H1 (cell line): ENCODE results near the gene GPR42. TPM values are rescaled to one million over a fixed set of nuclear protein-coding genes. Genes with fewer than 3 reads are reported as not detected.

Source experiments
- CTCF ChIA-PET: fragments of 300-600 bp; sonication (Branson Sonifier 250); formaldehyde crosslinking; loops from one replicate; lab custom pipeline; 2021; ENCODE audit not compliant: partially characterized antibody; lab: Charles Lee
- POLR2A ChIA-PET: fragments of 300-600 bp; sonication (Branson Sonifier 250); formaldehyde crosslinking; loops from one replicate; lab custom pipeline; 2021; ENCODE audit warnings: inconsistent platforms; ENCODE audit not compliant: partially characterized antibody; lab: Charles Lee
- DNase-seq, 2 experiments: peaks; one replicate each; pipeline versions ENCODE4 v3.0.0 to v3.0.0-alpha.2; 2010 to 2022; ENCODE audit warnings: low spot score in 2 of 2, low read depth in 1 of 2, mixed read lengths in 1 of 2
- FAIRE-seq: peaks from 2 replicates; lab custom pipeline; 2011; peaks lifted over from hg19 to GRCh38; lab: Jason Lieb, UNC
- H2AFZ ChIP-seq: 2 replicates; pipeline ENCODE4 v1.8.1; 2012; ENCODE audit warnings: low read length, inconsistent platforms
- H2AK5ac ChIP-seq: 2 replicates; pipeline ENCODE4 v1.6.1; 2013; ENCODE audit warnings: low read depth, low read length
- H2BK120ac ChIP-seq: replicated peaks from 2 replicates; pipeline ENCODE3; 2013; ENCODE audit warnings: low read depth, low read length, inconsistent platforms
- H2BK12ac ChIP-seq: 2 replicates; pipeline ENCODE4 v1.6.1; 2013; ENCODE audit warnings: low read depth, low read length
- H2BK15ac ChIP-seq: 2 replicates; pipeline ENCODE4 v1.6.1; 2013; ENCODE audit warnings: low read length
- H2BK20ac ChIP-seq: 2 replicates; pipeline ENCODE4 v1.6.1; 2013; ENCODE audit warnings: low read length
- H2BK5ac ChIP-seq: 2 replicates; pipeline ENCODE4 v1.6.1; 2013; ENCODE audit warnings: low read depth, low read length
- H3K14ac ChIP-seq: 2 replicates; pipeline ENCODE4 v1.6.1; 2013; ENCODE audit warnings: inconsistent platforms; ENCODE audit not compliant: insufficient read length
- H3K18ac ChIP-seq: 2 replicates; pipeline ENCODE4 v1.6.1; 2013; ENCODE audit warnings: low read length; ENCODE audit errors: extremely low read depth
- H3K23ac ChIP-seq: 2 replicates; pipeline ENCODE4 v1.6.1; 2013; ENCODE audit warnings: inconsistent platforms; ENCODE audit not compliant: insufficient read length
- H3K23me2 ChIP-seq: 2 replicates; pipeline ENCODE4 v1.6.1; 2013; ENCODE audit warnings: low read depth, low read length
- H3K27ac ChIP-seq: 2 replicates; pipeline ENCODE4 v1.6.1; 2011; ENCODE audit warnings: low read depth, low read length, inconsistent platforms
- H3K27me3 ChIP-seq, 4 experiments: replicated peaks in 1 of 4; 1 replicate in 1 of 4; 2 replicates in 3 of 4; pipeline versions ENCODE4 v1.6.1 to v1.8.1; 2011 to 2013; ENCODE audit warnings: low read length in 3 of 4, mild to moderate bottlenecking in 3 of 4, inconsistent platforms in 2 of 4, mixed read lengths in 2 of 4, moderate library complexity in 1 of 4; ENCODE audit not compliant: control insufficient read depth in 3 of 4, insufficient read depth in 3 of 4; ENCODE audit errors: extremely low read depth in 1 of 4
- H3K36me3 ChIP-seq, 4 experiments: 2 replicates each; pipeline versions ENCODE4 v1.6.1 to v1.8.1; 2011 to 2013; ENCODE audit warnings: mild to moderate bottlenecking in 4 of 4, low read length in 3 of 4, moderate library complexity in 2 of 4, control low read depth in 1 of 4, inconsistent platforms in 1 of 4; ENCODE audit not compliant: insufficient read depth in 4 of 4, control insufficient read depth in 2 of 4
- H3K4ac ChIP-seq: replicated peaks from 2 replicates; pipeline ENCODE3; 2013; ENCODE audit warnings: low read length, low read depth, mixed read lengths, inconsistent platforms; ENCODE audit not compliant: insufficient read length
- H3K4me1 ChIP-seq, 4 experiments: replicated peaks in 1 of 4; 1 replicate in 1 of 4; 2 replicates in 3 of 4; pipeline versions ENCODE4 v1.6.1 to v1.8.1; 2011 to 2013; ENCODE audit warnings: low read length in 3 of 4, inconsistent platforms in 2 of 4, mixed read lengths in 1 of 4; ENCODE audit not compliant: insufficient read depth in 4 of 4, control insufficient read depth in 3 of 4
- H3K4me2 ChIP-seq, 2 experiments: 2 replicates each; pipeline versions ENCODE4 v1.6.1 to v1.8.1; 2011 to 2013; ENCODE audit warnings: low read depth in 2 of 2, low read length in 2 of 2, control low read depth in 1 of 2, inconsistent platforms in 1 of 2, mild to moderate bottlenecking in 1 of 2; ENCODE audit not compliant: insufficient read depth in 1 of 2
- H3K4me3 ChIP-seq, 4 experiments: fragments of 200-600, 300-600 bp in 1 of 4; sonication (generic), shearing (Covaris generic), sonication (Bioruptor Twin) in 1 of 4; 2 replicates each; pipeline versions ENCODE4 v1.5.1 to v1.8.1; 2011 to 2016; ENCODE audit warnings: low read length in 4 of 4, low read depth in 3 of 4, control low read depth in 2 of 4, inconsistent platforms in 2 of 4, mild to moderate bottlenecking in 2 of 4, mixed read lengths in 1 of 4, moderate library complexity in 1 of 4; ENCODE audit not compliant: insufficient read depth in 2 of 4; ENCODE audit errors: extremely low read depth in 1 of 4
- H3K56ac ChIP-seq: replicated peaks from 2 replicates; pipeline ENCODE3; 2013; ENCODE audit warnings: low read depth, mild to moderate bottlenecking, mixed read lengths, low read length, inconsistent platforms; ENCODE audit not compliant: insufficient read length
- H3K79me1 ChIP-seq: 2 replicates; pipeline ENCODE4 v1.6.1; 2013; ENCODE audit warnings: low read depth, low read length, control low read depth
- H3K79me2 ChIP-seq, 2 experiments: 2 replicates each; pipeline versions ENCODE4 v1.6.1 to v1.8.1; 2012 to 2013; ENCODE audit warnings: low read length in 2 of 2, mild to moderate bottlenecking in 2 of 2, inconsistent platforms in 1 of 2; ENCODE audit not compliant: insufficient read depth in 2 of 2, control insufficient read depth in 1 of 2
- H3K9ac ChIP-seq, 4 experiments: replicated peaks in 1 of 4; 1 replicate in 1 of 4; 2 replicates in 3 of 4; pipeline versions ENCODE4 v1.6.1 to v1.8.1; 2011 to 2013; ENCODE audit warnings: low read depth in 3 of 4, low read length in 3 of 4, control low read depth in 2 of 4, mild to moderate bottlenecking in 2 of 4, moderate library complexity in 2 of 4, inconsistent platforms in 1 of 4; ENCODE audit errors: extremely low read depth in 1 of 4
- H3K9me3 ChIP-seq, 2 experiments: 2 replicates each; pipeline versions ENCODE4 v1.6.1 to v1.8.1; 2012 to 2013; ENCODE audit warnings: mild to moderate bottlenecking in 2 of 2, moderate library complexity in 2 of 2, control low read depth in 1 of 2, inconsistent platforms in 1 of 2, low read depth in 1 of 2, low read length in 1 of 2, mixed read lengths in 1 of 2; ENCODE audit not compliant: insufficient read depth in 2 of 2
- H4K20me1 ChIP-seq, 2 experiments: replicated peaks in 1 of 2; 2 replicates each; pipeline versions ENCODE3 to v1.8.1; 2011 to 2013; ENCODE audit warnings: inconsistent platforms in 2 of 2, low read length in 2 of 2, mild to moderate bottlenecking in 1 of 2; ENCODE audit not compliant: insufficient read depth in 2 of 2, control insufficient read depth in 1 of 2
- H4K5ac ChIP-seq: 2 replicates; pipeline ENCODE4 v1.6.1; 2013; ENCODE audit warnings: low read length, low read depth, mixed read lengths, inconsistent platforms; ENCODE audit not compliant: insufficient read length
- H4K8ac ChIP-seq: 2 replicates; pipeline ENCODE4 v1.8.0; 2013; ENCODE audit warnings: mild to moderate bottlenecking, moderate library complexity, low read length, inconsistent platforms; ENCODE audit not compliant: insufficient read depth; ENCODE audit errors: extremely low read depth
- H4K91ac ChIP-seq: replicated peaks from 2 replicates; pipeline ENCODE3; 2013; ENCODE audit warnings: low read length, mixed read lengths, inconsistent platforms; ENCODE audit not compliant: insufficient read length
- BCL11A ChIP-seq, 2 experiments: IDR thresholded peaks; one replicate each; pipeline ENCODE4 v1.6.1; 2011; ENCODE audit warnings: low read depth in 2 of 2, low read length in 2 of 2, mild to moderate bottlenecking in 2 of 2
- CEBPB ChIP-seq: IDR thresholded peaks from 2 replicates; pipeline ENCODE4 v1.6.1; 2012; ENCODE audit warnings: low read depth, low read length
- EP300 ChIP-seq, 2 experiments: IDR thresholded peaks; 1 replicate in 1 of 2; 2 replicates in 1 of 2; pipeline ENCODE4 v1.6.1; 2011 to 2012; ENCODE audit warnings: low read depth in 2 of 2, low read length in 2 of 2, mild to moderate bottlenecking in 2 of 2, borderline replicate concordance in 1 of 2, inconsistent platforms in 1 of 2, moderate library complexity in 1 of 2
- FOSL1 ChIP-seq: IDR thresholded peaks from 2 replicates; pipeline ENCODE4 v1.6.1; 2011; ENCODE audit warnings: mild to moderate bottlenecking, low read depth, low read length, moderate library complexity; ENCODE audit not compliant: insufficient read depth
- HDAC6 ChIP-seq: IDR thresholded peaks from one replicate; pipeline ENCODE4 v1.7.1; 2012; ENCODE audit warnings: low read depth, mild to moderate bottlenecking, inconsistent platforms, low read length, moderate library complexity
- JUND ChIP-seq: IDR thresholded peaks from 2 replicates; pipeline ENCODE4 v1.6.1; 2011; ENCODE audit warnings: mild to moderate bottlenecking, improper control_type of control experiment, low read length
- NANOG ChIP-seq: IDR thresholded peaks from 2 replicates; pipeline ENCODE4 v1.6.1; 2011; ENCODE audit warnings: low read length, low read depth, mild to moderate bottlenecking, inconsistent platforms; ENCODE audit not compliant: insufficient read depth, poor library complexity, severe bottlenecking
- SUZ12 ChIP-seq: fragments of 200-600 bp; sonication (generic); IDR thresholded peaks from 2 replicates; pipeline ENCODE4 v1.6.1; 2012; ENCODE audit warnings: mild to moderate bottlenecking, inconsistent platforms, low read length, moderate library complexity, mixed read lengths
- TBP ChIP-seq: IDR thresholded peaks from 2 replicates; pipeline ENCODE4 v1.6.1; 2011; ENCODE audit warnings: low read depth, low read length, improper control_type of control experiment
- WGBS, 2 experiments: shearing (Covaris generic) in 1 of 2; methylation state at CpG; one replicate each; pipeline versions ENCODE4 v1.1.6 to v1.1.7; 2013 to 2015; ENCODE audit warnings: low lambda C conversion rate in 2 of 2, mixed read lengths in 2 of 2, inconsistent platforms in 1 of 2, low coverage in 1 of 2, missing lambda C conversion rate in 1 of 2; ENCODE audit not compliant: insufficient replicate concordance in 2 of 2, insufficient coverage in 1 of 2, insufficient read length in 1 of 2; ENCODE audit errors: extremely low coverage in 1 of 2, missing lambda C conversion rate in 1 of 2; 5-methylcytosine and 5-hydroxymethylcytosine counted together
- polyA plus RNA-seq, 7 experiments: library from polyadenylated mRNA; depleted of rRNA in 3 of 7; stranded (reverse) in 5 of 7; unstranded in 2 of 7; fragments of >200 nt in 5 of 7; fragments of 200-250 nt in 2 of 7; gene quantifications; 1 replicate in 5 of 7; 2 replicates in 1 of 7; 4 replicates in 1 of 7; pipeline versions ENCODE4 v1.2.1 to v1.2.3, GENCODE V29; 2011 to 2013; ENCODE audit warnings: missing spikeins in 2 of 7, mixed read lengths in 2 of 7
- total RNA-seq: library from RNA; stranded (reverse); fragmentation: NEBNext Ultra II Directional; extraction: Animal tissue kit (Norgen Biotek cat#: 25700); gene quantifications from 2 replicates; pipeline ENCODE4 v1.2.1, GENCODE V29; 2021

The GPR42 gene
- total and polyA plus RNA-seq, 2 of the 8 experiments (the other 6 are each of a cell fraction or from before 2014, with no cell fraction given): not detected

DNA sequence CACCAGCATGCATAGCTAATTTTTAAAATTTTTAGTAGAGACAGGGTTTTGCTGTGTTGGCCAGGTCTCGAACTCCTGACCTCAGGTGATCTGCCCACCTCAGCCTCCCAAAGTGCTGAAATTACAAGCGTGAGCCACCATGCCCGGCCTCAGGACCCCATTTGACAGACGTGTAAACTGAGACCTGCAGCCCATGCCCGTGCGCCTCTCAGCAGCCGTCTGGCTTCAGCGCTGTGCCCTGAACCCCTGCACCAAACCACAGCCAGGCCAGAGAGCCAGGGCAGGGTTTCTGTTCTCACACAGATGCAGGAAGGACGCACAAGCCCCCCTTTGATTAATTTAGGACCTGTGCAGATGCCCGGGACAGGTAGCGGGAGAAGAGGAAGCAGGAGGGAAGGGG, 30.4 kb upstream of the GPR42 start:
- Histone ChIP-seq H3K4me1 (no peaks in the 10 kb centered on the region), H3K14ac (no peak overlapping the region), H3K27me3 (no peaks in the 10 kb centered on the region), H2BK120ac (no peak overlapping the region), H3K36me3 (no peaks in the 10 kb centered on the region), H3K9me3 (no peaks in the 10 kb centered on the region), H2BK12ac (no peak overlapping the region), H2BK5ac (no peak overlapping the region), H3K4me3 (no peak overlapping the region), H4K91ac (no peak overlapping the region), H3K79me1 (no peaks in the 10 kb centered on the region), H3K27ac (no peak overlapping the region), H3K23ac (no peak overlapping the region), H3K23me2 (no peaks in the 10 kb centered on the region), H3K79me2 (no peaks in the 10 kb centered on the region), H2AK5ac (no peak overlapping the region), H3K9ac (no peak overlapping the region), H4K20me1 (no peaks in the 10 kb centered on the region), H2BK15ac (no peak overlapping the region), H4K8ac (no peak overlapping the region), H3K56ac (no peak overlapping the region), H4K5ac (no peak overlapping the region), H3K4me2 (no peak overlapping the region), H3K4ac (no peak overlapping the region), H3K18ac (no peak overlapping the region), H2AFZ (no peak overlapping the region), H2BK20ac (no peak overlapping the region)
- TF ChIP-seq BCL11A (IDR thresholded peaks at IDR 0.05; ENCODE audit: low read depth in 2 of 2, low read length in 2 of 2) (no peak), TBP (no peak), JUND (no peak), HDAC6 (no peak), FOSL1 (no peak), NANOG (no peak), EP300 (IDR thresholded peaks at IDR 0.05; ENCODE audit: borderline replicate concordance in 1 of 2, low read depth in 2 of 2, low read length in 2 of 2) (no peak), CEBPB (no peak), SUZ12 (no peak)
- ChIA-PET CTCF (interaction anchor here (0.9 to 2.5 kb wide), 4 partner anchors 10 to 18 kb away, joined by 3 to 9 read pairs (median 7); partner anchors contain the start of genes CD22 and FFAR3), POLR2A (no interaction called here)
- no peak for DNase-seq
- WGBS, 2 experiments: 84% methylated on average over 11 of the region's 11 CpGs; no CpG with 5 or more reads in 1 of the 2 experiments
- FAIRE-seq: no peak
